Stimulated activated CD8-positive, alpha-beta memory T cell treated with anti-CD3 and anti-CD28 coated beads, Interleukin-12 subunit alpha, Interleukin-12 subunit beta, amount 100 ng/mL, for 4 hours (primary cell): Measurements from ENCODE around the gene LCN15.

Experiments used
- DNase-seq: peaks from one replicate; pipeline ENCODE4 v3.0.0-alpha.2; 2020; ENCODE audit warnings: low read depth

Gene LCN15

DNA sequence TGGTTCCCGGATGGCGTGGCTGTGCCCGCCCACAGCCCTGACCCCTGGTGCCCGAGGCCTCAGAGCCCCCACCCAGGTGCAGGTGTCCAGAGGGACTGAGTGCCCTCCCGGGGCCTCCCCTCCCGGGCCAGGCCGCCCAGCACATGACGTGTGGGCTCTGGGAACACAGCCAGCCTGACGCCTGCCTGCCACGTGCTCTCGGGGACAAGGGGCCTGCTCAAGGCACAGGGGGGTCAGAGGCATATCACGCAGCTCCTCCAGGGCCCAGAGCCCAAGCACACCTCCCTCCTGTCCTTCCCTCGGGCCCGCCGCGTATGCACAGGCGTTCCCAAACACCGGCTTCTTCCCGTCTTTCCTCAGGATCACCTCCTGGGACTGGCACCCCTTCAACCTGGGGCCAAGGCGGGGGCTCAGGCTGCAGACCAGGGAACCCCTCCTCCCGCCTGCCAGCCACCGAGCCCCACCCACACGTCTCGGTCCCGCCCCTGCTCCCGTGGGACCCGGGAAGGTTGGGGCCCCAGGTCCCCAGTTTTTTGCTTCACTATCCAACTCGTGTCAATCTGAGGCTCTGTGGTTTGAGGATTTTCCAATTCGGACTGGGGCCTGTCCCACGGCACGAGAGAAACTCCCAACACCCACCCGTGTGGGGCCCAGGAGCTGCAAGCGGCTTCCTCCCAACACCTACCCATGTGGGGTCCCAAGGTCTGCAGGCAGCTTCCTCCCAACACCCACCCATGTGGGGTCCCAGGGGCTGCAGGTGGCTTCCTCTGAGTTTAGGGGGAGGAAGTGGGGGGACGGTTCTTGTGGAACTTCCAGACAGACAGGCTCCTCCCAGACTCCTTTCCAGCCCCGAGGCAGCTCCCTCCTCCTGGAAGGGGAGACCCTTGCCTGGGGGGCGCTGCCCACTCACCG lies 23.1 kb downstream of the LCN15 start:
- no peak for DNase-seq

DNA sequence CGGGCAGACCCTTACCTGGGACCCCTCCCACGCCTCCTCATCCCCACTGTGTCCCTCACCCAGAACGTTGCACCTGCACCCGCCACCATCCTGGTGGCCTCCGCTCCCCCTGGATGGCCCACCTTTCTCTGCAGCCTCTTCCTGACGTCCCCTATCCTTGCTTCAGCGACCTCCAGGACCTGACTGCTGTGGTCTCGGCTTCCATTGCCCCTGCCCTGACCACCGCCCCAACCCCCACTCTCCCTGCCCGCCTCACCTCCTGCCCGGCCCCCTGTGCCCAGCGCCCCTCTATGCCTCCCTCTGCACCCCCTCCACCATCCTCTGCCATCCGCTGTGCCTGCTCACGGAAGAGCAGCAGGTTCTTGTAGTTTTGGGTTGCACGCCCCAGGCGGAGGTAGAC lies 23.8 kb downstream of the LCN15 start:
- no peak for DNase-seq

DNA sequence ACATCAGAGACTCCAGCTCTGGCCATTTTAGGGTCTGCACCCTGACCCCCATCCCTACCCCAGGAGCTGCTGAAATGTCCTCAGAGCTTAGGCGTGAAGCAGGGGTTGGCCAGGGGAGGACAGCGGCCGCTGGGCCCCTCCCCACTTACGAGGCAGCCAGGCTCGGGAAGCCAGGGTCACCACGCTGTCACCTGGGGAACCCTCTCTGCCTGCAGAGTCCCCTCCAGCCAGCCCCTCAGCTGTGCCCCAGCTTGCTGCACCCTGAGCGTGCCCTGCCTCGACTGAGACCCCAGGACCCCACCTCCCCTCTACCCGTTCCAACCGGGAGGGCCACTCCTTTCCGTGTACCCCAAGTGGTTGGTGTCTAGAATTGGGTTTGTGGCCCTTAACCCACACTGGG lies 24.2 kb downstream of the LCN15 start:
- no peak for DNase-seq

DNA sequence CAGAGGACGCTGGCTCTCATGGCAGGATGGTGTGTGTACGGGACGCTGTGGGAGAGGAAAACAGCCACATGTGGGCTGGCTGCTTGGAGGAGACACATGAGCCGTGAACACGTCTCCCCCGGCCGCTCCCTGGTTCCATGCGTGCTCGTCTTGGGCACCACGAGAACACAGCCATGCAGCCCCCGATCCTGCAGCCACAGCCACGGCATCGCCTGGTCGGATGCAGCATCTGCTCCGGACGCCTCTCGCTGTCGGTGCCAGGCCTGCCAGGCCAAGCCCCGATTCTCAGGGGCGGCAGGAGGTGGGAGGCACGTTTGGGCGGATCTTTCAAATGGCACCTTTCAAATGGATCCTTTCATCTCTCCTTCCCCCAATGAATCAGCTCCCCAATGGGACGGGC lies 24.8 kb downstream of the LCN15 start:
- no peak for DNase-seq

DNA sequence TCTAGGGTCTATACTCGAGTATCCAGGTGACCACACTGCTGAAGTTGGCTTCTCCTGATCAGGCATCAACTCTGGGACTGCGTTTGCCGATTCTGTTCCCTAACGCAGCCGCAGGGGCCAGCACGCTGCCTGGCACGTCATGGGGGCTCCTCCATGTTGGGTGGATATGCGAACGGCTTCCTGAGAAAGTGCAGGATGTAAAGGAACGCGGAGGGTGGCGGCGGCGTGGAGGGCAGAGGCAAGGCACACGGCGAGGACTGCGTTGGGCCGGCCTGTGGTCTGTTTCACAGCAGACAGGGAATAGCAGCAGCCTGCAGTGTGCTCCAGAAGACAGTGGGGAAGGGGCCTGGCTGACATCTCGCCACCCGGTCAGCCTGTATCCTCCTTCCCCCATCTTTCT lies 25.4 kb downstream of the LCN15 start:
- DNase-seq: no peak

DNA sequence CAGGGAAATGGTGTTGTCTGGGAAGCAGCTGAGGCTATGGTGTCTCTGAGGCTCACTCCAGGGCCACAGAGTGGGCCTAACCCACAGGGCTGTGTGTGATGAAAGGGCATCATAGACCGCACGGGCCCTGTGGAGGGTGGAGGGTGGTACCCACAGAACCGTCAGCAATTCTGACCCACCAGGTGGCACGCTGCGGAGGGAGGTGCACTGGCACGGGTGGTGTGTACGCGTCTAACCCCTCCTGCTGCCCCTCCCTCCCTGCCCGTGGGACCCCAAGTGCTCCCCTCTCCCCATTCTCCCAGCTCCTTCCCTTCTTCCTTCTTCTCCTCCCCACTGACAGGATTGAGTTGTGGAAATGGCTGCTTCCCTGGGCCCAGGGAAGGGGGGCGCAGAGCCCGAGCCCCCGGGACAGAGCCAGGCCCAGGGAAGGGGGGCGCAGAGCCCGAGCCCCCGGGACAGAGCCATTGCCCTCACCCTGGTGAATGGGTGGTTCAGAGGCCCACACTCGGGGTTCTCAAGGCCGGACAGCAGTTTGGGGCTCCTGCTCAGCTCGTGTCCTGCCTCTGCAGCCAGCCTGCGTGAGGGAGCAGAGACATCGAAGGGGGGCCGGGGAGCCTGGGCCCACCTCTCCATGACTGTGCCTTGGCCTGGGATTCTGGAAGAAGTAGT lies 28.4 kb downstream of the LCN15 start:
- no peak for DNase-seq

DNA sequence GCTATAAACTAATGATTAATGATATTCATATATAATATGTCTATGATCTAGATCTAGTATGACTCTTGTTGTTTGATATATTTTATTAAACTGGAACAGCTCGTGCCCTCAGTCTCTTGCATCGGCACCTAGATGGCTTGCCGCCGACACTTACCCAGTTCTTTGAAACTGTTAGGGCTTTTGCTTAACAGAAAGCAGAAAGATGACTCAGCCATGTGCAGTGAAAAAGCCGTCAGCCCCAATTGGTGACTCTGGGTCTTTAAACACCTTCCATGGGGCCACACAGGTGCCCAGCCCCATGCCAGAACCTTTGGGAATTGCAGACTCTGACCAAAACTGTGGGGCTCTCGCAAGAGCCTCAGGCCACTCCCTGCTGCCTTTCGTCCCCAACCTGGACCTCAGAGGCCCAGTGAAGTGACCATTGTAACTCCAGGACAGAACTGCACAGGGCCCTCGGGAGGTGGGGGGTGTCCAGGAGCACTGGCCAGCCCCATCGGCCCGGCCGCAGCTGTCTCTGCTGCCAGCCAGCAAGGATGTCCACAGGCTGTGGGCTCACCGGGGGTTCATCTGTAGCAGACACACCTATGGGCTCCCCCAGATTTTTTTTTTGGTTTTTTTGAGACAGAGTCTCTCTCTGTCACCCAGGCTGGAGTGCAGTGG lies 29.4 kb downstream of the LCN15 start:
- DNase-seq: no peak

DNA sequence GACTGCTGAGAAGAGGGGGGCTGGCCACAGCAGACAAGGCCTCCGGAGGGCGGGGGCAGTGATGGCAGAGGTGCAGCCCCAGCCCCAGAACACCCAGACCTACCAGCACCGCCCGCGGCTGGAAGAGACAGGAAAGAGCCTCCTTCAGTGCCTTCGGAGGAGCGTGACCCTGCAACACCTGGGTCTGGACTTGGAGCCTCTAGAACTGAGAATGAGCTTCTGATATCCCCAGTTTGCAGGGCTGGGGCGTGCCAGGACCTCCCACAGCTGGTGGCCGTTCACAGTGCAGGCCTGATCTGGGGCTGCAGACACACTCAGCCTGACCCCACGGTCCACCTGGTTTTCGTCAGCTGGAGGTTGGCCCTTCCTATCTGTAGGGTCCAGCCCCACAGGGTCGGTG lies 30.7 kb downstream of the LCN15 start:
- DNase-seq: no peak

DNA sequence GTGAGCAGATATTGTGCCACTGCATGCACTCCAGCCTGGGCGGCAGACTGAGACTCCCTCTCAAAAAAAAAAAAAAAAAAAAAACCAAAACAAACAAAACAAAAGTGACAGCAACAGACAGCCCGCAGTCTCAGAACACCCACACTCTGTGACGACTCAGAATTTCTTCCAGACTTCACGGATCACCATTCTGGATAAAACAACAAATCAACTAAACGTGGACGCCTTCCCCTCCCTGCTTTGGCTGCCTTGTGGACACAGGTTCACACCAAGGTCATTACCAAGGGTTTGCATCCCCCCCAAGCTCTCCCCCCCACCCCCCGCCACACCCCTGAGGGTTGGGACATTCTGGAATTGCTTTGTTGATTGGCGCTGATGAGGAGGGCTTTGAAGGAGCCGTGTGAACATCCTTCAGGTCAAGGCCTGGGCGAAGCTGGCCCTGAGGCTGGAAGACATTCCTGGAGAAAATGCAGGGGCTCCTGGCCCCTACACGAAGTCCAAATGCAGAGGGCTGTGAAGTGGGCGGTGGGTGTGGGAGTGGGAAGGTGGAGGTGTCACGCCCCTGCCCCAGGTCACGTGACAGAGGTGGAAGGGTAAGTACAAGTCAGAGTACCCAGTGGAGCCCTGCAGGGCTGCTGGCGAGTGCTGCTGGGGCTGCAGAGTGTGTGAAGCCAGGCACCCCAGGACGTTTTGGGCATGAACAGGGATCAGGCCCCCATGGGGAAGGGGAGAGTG lies 31.7 kb downstream of the LCN15 start:
- no peak for DNase-seq

DNA sequence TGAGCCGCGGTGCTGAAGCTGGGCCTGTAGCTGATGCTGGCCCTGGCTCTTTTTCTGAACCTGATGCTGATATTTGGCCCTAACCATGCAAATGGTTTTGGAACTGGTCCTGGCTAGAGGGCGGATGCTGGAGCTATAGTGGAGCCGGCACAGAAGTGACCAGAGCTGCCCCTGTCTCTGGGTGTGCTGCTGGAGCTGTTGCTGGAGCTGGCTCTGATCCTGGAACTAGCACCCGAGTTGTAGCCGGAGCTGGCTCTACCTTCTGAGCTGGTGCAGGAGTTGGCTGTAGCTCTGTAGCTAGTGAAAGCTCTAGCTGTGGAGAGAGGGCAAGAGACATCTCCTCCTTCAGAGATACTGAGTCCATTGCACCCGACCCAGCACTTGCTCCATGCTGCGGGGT lies 34.4 kb downstream of the LCN15 start:
- DNase-seq: no peak

DNA sequence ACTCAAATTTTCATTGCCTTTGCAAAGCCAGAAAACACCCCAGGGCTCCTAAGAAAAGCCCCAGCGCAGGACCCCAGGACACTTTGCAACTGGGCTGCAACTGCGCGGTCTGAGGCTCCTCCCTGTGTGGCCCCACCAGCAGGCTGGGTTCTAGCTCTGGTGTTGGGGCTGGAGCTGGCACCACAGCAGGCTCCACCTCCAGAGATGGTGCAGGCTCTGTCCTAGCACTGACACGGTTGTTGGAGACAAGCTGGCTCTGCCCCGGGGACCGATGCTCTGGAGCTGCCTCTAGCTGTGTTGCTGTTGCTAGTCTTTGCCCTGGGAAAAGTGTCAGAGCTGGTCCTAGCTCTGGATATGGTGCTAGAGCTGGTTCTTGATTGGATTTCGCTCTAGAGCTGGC lies 35.2 kb downstream of the LCN15 start:
- DNase-seq: no peak

DNA sequence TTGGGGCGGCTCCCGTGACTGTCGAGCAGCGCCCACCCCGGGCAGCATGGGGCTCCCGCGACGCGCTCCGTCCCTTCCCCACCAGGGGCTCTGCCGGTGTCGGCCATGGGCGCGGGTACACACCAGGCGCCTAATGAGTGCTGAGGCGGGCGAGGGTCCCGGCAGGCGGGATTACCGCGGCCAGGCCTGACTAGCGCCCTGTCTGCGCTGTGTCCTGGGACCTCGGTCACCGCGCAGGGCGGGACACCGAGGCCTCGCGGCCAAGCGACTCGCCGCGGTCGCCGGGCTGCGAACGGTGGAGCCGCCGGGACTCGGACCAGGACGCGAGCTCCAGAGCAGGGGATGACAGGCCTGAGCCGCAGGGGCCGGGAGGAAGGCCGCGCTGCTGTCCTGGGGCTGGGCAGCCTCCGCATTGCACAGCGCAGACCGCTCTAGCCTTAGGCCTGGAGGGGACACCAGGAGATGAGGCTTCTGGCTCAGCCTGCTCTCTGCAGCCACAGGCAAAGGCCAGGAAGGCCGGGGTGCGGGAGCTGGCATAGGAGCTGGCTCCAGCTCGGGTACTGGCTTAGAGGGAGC lies 35.7 kb downstream of the LCN15 start:
- no peak for DNase-seq

DNA sequence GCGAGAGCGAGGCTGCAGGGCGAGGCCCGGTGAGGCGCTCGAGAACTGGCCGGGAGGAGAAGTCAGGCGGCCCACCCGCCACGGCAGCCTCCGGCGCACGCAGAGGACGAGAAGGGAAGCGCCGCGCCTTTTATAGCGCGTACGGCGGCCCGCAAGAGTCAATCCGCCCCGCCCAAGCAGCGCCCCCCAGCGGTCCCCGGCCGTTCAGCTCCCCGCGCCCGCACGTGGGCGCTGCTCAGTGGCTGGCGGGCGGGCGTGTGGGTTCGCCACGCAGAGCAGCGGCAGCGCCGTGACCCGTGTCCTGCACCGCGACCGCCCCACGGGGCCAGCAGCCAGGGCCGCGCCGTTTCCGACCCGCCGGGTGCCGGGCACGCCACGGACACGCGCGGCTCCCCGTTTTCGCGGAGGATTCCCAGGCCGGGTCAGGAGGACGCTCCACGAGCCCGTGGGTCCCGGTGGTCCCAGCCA lies 36.2 kb downstream of the LCN15 start:
- DNase-seq: peak; percentile 88

DNA sequence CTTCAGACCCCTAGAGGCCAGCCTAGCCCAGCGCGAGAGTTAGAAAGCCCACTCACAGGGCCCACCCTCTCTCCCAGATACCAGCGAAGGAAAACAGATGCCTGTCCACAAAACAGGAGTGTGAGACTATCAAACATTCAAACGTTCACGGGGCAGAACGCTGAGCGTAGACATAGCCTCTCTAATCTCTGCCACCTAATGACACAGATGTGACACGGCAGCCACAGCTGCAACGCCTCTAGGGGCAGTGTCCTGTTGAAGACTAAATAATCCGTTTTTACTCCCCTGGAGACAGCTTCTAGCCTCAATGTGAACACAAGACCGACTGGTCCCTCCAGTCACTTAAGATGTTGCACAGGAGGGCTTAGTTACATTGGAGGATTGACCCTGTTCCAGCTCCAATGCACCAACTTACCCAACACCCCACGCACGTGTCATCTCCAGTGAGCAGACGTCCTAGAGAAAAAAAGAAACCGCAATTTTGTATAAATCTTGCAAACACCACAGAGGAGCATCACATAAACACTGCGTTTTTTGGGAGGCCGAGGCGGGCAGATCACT lies 37.6 kb downstream of the LCN15 start:
- DNase-seq: no peak

DNA sequence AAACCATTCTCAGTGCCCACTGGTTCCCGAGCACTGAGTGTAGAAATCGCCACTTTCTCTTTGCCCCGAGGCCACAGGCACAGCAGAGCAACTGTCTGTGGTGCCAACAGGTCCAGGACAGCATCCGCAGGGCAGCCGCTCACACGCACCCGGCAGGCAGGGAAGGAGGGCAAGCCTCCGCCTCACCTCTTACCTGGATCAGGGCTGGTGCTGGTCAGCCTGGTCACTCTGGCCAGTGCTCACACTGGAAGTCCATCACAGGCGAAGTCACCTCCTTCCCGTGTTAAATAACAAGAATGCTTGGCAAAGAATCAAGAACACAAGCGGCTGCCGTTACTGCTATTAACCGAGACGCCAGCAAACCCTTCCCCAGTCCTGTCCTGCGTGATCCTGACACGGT lies 38.2 kb downstream of the LCN15 start:
- no peak for DNase-seq

DNA sequence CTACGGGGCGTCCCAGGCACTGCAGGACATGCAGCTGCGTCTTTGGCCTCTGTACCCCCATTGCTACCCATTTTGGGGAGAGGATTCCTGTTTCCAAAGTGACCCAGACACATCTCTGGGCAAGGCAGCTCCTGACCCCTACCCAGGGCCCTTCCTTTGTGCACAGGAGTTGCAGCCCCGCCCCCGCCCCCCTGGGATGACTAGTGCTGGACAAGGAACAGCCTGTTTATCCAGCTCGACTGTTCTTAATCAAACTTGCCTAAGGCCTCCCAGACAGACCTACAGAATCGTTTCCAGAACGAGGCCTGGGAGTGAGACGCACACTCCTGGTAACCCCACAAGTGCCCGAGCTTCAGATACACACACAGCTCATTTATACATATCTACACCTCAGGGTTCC lies 38.7 kb downstream of the LCN15 start:
- DNase-seq: no peak

DNA sequence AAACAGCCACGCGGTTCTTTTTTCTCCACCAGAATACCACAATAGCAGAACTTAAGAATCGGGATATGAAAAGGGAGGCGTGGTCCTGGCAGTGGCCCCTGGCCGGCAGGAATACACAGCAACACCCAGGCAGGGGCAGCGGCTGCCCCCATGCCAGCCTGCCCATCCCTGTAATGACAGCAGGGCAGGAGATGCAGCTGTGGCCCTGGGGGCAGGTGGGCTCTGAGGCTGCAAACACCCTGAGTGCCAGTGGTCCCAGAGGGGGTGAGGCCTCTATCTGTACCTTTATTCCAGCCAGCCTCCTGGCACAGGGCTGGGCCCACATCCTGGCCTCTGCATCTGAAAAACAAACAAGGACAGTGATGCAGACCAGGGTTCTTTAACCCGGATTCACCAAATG lies 39.5 kb downstream of the LCN15 start:
- no peak for DNase-seq

DNA sequence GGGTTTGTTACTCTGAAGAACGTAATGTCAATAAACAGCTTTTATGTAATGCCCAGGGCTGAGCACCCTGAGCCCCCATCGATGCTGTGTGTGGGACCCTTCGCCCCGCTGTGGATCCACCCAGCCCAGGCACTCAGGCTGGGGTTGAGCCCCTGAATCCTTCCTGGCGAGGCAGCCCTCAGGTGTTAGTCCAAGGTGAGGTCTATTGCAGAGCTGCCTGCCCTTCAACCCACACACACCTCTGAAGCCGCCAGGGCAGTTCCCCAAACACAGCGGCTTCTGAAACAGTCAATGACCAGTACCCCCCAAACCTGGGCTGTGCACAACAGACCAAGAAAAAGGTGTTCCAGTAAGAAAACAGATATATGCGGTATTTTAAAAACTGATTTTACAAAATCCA lies 40.3 kb downstream of the LCN15 start:
- no peak for DNase-seq

DNA sequence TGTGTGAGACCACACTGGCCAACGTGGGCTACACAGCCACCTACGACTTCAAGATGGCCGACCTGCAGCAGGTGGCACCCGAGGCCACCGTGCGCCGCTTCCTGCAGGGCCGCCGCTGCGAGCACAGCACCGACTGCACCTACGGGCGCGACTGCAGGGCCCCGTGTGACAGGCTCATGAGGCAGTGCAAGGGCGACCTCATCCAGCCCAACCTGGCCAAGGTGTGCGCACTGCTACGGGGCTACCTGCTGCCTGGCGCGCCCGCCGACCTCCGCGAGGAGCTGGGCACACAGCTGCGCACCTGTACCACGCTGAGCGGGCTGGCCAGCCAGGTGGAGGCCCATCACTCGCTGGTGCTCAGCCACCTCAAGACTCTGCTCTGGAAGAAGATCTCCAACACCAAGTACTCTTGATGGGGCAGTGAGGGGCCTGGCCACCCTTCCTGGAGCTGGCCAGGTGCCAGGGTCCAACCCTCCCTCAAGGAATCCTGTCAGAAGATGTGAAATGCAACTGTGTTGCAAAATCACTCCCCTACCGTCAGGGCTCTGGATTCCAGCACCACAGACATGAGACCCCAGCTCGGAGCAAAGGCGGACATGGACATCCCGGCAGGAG lies 40.8 kb downstream of the LCN15 start:
- DNase-seq: no peak

DNA sequence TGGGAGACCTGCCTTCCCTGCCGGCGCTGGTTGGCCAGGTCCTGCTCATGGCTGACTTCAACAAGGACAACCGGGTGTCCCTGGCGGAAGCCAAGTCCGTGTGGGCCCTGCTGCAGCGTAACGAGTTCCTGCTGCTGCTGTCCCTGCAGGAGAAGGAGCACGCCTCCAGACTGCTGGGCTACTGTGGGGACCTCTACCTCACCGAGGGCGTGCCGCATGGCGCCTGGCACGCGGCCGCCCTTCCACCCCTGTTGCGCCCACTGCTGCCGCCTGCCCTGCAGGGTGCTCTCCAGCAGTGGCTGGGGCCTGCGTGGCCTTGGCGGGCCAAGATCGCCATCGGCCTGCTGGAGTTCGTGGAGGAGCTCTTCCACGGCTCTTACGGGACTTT lies 41.4 kb downstream of the LCN15 start:
- DNase-seq: no peak
